GM18868 (cell line): Measurements from ENCODE around the gene PDE9A.

Experiments
- ATAC-seq: cut with Tn5 transposase; IDR thresholded peaks from one replicate; pipeline ENCODE4 v1.9.1; 2021; ENCODE audit warnings: mild to moderate bottlenecking, moderate library complexity; ENCODE audit not compliant: unreplicated experiment

Gene PDE9A

DNA sequence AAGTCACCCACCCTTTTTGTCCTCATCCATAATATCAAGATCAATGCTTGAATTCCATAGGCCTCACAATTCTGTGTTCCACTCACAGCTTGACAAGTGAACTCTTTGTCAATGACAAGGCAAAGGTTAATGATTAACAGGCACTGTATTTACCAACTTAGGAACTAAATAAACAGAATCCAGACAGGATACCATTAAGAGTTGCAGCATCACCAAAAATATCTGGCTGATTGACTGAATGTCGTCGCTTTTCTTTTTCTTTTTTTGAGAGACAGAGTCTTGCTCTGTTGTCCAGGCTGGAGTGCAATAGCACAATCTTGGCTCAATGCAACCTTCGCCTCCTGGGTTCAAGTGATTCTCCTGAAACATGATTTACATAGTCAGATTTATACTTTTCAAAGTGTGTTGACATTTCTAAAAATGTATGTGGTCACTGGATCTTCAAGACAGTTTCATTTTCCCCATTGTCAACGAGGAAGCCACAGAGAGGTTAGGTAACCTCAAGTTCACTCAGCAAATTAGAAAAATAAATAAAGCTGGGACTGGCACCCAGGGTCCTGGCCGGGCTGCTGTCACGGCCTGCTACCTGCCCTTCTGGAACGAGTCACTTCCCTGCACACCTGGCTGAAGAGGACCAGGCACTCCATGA is 81.0 kb downstream of the PDE9A start:
- ATAC-seq, result no peak

DNA sequence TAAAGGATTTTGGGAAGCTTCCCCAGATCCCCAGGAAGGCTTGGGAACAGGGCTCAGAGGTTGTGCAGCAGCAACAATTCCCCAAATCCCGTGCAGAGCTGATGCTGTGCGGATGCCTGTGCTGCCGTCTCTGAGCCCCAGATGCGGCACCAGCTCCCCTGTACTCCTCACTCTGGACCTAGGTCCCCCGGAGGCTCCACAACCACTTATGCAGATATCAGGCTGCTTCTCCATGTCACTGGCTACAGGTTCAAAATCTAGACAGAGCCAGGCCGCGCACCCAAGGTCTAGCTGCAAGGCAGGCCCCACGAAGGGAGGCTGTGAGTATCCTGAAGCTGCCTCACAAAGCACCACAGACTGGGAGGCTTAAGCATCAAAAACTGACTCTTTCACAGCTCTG is 81.6 kb downstream of the PDE9A start:
- no peak for ATAC-seq

DNA sequence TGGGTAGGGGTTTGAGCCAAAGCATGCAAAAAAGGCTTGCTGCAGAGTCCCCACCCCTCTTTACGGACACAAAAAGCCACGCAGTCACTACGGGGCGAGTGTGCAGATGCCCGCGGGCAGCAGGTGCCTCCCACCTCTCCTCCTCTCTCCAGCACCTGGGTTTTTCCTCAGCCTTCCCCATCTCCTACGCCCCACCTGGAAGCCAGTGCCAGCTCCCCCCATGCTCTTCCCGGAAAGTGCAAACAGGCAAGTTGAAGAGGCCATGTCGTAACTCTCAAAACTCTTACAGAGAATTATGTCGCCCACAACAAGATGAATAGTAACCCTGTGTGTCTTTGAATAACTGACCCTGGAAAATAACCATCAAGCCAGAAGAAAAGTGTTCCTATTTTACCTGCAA is 82.5 kb downstream of the PDE9A start:
- no peak for ATAC-seq

DNA sequence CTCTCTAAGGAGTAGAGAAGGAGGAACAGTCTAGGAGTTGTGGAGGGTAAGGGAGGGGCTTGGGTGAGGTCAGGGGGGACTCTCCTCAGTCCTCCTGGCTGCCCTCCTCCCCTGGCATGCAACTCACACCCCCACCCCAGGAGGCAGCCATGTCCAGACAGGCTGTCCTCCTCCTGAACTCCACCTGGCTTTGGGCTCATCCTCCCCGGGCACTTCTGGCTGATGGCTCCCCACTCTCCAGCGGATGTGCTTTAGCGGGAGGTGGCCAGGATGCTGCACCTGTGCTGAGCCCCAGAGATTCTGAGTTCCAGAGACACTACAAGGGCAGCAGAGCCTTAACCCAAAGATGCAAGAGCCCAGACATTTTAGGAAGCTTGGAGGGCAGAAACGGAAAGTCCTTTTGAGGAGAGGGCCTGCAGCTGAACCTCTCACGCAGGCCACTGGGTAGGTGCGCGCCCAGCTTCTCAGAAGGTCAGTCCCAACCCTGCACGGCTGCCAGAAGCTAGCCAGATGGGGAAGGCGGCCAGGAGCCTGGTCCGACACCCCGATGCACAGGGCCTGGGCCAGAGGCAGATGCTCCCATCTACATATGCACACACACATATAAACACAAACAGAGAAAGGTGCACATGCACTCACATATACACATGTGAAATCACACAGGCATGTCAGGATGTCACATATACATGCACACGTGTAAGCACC is 83.4 kb downstream of the PDE9A start:
- ATAC-seq, result no peak

DNA sequence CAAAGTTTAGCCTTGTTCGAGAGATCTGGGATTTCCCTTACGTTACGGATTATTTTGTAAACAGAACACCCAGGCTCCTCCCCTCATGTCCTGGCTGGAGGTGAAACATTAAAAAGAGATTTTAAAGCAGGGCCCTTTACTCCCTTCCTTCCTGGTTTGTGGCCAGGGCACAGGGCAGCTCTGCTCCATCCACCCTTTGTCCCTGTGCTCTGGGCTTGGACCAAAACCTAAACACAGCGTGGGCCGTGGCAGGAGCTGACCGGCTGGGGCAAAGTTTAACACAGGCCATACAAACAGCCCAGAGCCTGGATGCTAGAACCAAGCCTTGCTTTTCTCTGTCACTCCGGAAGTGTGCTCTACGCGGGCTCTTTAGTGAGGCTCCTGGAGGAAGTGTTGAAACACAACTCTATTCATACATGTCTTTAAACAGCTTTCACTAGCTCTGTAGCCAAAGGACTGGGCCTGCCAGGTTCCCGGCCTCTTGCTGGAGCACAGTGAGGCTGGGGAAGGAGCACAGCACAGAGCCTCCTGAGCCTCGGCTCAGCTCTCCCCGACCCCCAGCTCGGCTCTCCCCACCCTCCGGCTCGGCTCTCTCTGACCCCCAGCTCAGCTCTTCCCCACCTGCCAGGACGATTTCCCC is 84.7 kb downstream of the PDE9A start:
- no peak for ATAC-seq

DNA sequence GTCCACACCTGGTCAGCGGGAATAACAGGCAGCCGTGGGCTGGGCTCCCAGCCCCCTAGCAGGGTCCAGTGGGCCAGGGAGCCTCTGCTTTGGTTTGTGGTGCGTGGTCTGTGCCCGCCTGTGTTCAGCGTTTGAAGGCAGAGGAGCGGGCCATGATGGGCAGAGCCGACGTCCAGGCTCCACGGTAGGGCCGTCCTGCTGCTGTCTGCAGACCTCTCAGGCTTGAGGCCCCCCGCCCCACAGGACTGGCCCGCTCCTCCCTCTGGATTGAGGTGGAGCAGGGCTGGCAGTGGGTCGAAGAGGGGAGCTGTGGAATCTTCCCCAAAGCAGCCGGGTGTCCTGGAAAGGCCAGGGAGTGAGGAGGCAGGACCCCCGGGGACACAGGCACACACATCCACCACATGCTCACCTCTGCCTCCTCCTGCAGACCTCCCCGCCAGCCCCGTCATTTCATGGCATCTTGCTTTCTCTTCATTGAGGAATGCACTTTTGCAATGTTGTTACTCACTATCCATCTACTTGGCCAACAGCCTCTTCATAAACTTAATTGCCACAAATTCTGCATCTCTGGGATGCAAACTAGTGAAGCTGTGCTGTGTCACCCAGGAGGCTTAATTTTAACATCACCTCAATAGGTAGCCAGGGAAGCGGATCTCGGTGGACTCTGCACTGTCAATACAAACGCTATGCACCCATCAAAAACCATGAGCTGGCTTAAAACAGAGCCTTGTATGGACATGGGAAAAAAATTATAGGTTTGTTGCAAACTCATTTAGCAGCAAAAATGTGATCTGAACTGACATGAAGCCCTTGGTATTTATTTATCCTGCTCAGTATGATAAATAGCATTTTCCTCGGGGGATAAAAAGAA is 85.9 kb downstream of the PDE9A start:
- ATAC-seq, result no peak

DNA sequence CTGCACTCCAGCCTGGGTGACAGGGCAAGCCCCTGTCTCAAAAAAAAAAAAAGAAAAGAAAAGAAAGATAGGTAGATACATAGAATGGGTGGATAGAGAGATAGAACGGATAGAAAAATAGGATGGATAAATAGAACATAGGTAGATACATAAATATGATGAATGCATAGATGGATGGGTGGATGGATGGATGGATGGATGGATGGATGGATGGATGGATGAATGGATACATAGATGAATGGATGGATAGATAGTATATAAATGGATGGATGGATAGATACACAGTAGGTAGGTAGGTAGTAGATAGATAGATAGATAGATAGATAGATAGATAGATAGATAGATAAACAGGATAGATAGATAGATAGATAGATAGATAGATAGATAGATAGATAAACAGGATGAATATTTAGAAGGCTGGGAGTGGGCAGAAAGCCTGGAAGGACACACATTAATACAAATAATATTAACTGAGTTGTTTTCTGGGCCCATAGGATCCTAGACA is 87.0 kb downstream of the PDE9A start:
- no peak for ATAC-seq

DNA sequence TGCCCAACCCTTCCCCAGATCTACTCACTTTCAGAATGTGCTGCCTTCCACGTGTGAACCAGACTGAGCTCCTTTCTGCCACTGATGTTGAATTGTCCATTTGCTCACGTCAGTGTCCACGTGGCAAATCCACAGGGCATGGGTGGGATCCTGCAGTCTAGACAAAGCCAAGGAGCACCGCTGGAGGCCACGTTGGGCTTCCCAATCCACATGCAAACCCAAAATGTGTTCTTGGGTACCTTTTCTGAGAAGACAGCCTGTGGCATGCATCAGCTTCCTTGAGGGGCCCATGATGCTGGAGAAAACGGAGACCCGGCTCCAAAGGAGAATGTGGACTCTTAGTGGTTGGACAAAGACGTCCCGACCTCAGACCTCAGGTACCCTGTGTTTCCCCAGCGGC is 87.6 kb downstream of the PDE9A start:
- ATAC-seq, result no peak

DNA sequence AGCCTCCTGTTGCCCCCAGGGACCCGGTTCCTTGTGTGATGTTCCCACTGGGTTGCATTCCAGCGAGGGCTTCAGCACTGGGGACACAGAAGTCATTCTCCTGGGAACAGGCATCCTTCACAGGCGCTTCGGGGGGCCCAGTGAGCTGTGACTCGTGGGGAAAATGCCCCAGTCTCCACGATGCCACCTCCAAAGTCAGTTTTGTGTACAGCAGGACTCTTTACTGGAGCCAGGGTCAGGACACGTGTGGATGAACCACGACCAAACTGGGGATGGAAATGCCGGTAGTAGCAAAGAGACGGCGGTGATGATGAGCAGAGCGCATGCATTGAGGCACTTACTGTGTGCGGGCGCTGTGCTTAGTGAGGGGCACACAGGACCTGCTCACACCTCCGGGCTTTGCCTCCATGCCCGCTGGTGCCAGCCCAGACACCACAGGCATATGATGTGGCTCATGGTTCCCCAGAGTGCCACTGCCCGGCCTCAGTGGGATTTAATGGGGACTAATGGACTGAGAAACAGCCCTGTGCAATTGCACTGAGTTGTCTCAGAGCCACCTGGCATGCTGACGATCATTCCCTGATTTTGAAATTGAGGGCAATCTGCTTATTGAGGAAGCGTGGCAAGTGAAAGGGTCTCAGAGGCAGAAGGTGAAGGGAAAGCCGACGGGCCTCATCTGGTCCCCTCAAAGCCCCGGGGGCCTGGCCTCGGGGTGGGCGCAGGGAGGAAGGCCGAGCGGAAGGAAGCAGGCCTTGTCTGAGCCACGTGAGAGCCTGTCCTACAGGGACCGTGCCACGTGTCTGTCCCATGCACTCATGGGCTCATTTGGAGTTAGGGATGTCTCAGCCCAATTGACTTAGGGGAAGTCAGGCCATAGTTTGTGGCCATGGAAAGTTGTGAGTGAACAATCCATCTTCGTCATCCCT is 91.4 kb downstream of the PDE9A start:
- no peak for ATAC-seq

DNA sequence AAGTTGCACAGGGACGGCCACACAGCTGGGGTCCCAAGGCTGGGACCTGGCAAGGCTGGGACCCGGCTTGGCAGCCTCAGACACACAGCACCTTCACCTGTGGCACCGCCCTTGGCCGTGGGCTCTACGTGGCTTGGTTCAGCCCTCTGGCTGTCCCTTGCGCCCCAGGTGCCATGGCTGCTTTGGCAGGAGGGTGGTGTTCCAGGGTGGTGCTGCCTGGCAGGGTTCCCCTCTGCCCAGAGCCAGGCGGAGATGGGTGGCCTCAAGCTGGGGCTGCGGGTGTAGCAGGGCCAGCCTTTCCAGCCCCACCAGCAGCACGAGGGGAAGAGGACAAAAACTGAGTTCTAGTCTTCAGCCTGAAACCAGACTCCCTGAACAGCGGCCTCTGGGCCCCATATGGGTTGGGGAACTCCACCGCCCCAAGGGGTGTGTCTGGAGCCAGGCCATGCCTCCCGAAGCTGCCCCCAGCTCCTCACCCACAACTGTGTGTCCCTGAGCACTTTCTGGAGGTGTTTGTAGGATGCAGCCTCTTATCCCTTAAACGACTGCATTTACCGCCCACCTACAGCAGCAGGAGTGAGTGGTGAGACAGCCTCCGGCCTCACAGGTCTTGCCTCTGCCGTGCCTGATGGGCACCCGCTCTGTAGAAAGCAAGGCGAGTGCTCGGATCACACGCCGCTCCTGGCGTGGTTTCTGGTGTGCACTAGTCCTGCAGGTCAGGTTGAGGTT is 92.3 kb downstream of the PDE9A start:
- ATAC-seq, result no peak

DNA sequence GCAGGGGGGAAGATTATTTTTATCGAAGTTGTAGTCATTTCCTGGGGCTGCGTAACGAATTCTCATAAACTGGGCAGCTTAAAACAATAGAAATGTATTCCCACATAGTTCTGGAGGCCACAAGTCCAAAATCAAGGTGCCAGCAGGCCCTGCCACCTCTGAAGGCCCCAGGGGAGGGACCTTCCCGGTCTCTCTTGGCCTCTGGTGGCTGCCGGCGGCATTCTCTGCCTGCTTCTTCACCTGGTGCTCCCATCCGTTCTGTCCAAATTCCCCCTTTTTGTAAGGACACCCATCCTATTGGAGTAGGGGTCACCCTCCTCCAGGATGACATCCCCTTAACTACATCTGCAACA is 92.8 kb downstream of the PDE9A start:
- ATAC-seq, result no peak

DNA sequence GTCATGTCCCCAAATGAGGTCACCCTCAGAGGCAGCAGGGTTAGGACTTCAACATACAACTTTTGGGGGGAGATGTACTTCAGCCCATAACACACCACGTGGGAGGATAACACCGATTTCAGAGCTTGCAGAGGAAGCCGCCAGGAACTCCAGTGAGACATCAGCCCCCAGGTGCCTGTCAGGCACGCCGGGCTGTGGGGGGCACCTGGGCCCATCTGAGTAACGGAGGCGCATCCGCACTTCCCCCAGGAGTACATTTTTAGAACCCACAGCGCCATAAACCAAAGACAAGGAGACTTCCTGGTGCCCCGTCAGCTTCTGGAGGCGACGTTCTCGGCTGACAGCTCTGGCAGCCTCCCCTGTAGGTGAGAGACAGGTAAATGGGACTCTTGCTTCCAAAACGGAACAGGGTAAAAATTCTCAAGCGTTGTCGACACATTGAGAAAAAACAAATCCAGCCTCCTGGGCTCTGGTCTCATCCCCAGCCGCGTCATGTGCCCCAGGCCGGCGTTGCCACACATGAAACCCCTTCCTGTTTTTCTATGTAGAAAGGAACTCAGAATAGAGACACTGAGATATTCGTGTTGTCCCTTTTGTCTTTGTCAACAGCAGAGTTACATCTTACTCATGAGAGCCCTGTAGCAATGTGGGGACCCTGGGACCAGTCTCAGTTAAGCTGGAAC is 93.3 kb downstream of the PDE9A start:
- no peak for ATAC-seq

DNA sequence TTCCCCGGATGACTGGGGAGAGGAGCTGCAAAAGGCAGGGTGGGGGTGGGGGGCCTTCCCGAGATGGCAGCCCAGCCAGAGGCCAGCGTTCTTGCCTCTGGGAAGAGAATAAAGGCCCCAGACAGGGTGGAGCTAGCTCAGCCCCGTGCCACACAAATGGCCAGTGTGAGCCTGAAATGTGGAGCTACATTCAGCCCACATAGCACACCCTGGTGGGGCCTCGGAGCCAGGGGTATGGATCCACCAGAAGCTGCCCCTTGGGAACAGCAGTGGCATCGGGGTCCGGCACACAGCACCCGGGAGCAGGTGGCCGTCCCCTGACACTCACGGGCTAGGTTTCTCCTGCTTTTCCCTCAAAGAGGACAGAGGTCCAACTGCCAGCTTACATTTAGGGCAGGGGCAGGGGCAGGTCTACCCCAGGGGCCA is 93.9 kb downstream of the PDE9A start:
- ATAC-seq, result no peak

DNA sequence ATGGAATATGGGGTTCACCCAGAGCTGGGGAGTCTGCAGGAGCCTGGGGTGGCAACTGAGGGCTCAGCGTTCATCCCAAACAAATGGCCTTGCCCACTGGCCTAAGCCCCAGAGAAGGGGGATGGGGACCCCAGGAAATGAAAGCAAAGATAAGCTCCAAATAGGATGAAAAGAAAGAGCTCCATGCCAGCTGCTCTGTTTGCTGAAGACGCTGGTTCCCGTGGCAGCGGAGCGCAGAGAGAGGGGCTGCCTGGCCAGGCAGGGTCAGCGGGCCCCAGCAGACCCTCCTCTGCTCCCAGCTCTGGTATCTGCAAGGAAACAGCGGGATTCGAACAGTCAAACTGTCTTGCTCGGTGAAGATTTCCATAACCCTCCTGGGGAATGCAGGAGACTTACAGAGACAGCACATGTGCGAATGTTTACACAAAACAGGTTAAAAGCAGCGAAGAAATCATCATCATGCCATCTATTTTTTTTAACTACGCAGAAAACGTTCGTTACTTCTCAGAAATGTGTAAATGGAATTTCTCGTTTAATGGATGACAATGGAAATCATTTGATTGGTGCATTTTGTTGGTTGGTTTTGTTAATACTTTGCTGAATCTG is 94.4 kb downstream of the PDE9A start:
- no peak for ATAC-seq

DNA sequence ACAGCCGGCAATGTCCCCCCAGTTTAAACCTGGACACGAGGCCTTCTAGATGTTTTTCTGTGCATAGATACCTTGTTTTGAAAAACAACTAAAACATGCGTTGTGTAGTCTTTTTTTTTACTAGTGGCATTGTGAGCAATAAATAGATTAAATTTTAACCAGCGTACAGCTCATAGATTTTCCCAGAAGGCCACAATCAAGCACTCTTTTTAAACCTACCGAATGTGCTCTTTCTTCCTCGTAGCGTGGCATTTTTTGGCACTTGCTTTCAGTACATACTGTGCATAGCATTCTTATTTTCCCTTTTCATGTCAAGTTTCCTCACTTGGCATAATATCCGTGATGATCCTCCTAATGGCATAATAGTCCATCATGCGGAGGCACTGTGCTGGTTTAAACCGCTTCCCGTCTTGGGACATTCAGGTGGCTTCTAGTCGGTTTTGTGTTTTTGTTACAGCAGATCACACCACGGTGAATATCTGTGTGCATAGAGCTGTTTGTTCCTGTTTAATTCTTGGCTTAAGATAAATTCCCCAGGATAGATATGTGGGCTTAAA is 95.3 kb downstream of the PDE9A start:
- ATAC-seq, result no peak

DNA sequence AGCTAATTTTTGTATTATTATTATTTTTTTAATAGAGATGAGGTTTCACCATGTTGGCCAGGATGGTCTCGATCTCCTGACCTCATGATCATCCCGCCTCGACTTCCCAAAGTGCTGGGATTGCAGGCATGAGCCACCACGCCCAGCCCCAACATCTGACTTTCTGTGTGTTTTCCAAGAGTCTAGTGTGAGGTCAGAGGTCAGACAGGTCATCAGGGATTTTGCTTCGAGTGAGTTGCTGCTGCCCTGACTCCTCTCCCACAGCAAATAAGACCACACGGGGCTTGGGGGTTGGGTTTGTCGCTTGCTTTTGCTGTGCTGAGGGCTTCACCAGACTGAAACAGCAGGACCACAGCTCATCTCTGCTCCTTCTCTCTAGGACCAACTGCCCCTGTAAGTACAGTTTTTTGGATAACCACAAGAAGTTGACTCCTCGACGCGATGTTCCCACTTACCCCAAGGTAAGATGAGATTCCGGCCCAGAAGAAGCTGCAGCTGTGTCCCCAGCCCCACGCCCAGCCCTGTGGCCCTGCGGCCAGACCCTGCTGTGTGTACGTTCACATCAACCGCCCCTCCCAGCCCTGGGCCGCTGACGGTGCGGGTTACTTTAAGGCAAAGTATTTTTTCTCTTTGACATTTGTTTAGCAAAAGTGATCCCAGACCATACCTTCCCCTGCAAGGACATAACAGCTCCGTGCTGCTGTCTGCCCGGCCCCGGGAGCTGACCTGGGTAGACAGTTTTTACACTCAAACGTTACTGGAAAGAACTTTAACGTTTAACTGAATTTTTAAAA is 97.5 kb downstream of the PDE9A start:
- ATAC-seq, result no peak

DNA sequence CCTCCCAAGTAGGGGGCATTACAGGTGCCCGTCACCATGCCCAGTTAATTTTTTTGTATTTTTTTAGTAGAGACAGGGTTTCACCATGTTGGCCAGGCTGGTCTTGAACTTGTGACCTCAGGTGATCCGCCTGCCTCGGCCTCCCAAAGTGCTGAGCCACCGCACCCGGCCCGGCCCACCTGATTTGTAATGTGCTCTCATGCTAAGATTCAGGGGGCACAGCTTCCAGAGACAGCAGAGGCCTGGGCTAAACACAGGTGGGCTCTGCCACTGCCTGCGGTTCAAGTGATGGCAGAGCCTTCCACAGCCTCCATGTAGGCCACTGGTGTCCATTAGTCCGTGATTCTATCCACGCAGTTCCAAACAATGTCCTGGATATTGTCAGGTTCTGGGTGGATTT is 98.4 kb downstream of the PDE9A start:
- ATAC-seq, result no peak
